HepG2 (cell line): ENCODE data around the gene SZRD1. TPM values are rescaled to one million over a fixed set of nuclear protein-coding genes. Genes with fewer than 3 reads are reported as not detected.
A peak's percentile ranks its signal among the peaks of the same experiment; 100 is the strongest.
"Not testable (repeated sequence)": the region's sequence is repeated elsewhere in the genome, so short reads cannot be mapped to it uniquely, and the experiment has no call there.

Source experiments
- ATAC-seq: fragments of 200-7000 bp; cut with Tn5 transposase; 3 replicates; pipeline ENCODE4 v1.9.1; 2020; ENCODE audit warnings: mild to moderate bottlenecking, moderate library complexity
- BruUV-seq: library from RNA; stranded (reverse); fragments of 400-500 nt; replicated peaks from 2 replicates; lab custom pipeline; 2021; lab: Mats Ljungman, UMichigan
- CTCF ChIA-PET: fragments of 300-600 bp; formaldehyde crosslinking; extraction: SDS; loops from one replicate; lab custom pipeline; 2021; ENCODE audit warnings: low total read pairs, inconsistent platforms, low intra/inter-chr PET ratio; lab: Yijun Ruan, JAX
- POLR2A ChIA-PET: fragments of 350-600 bp; sonication (Branson Sonifier 250); formaldehyde crosslinking; loops from one replicate; lab custom pipeline; 2020; ENCODE audit warnings: antibody characterized with exemption, inconsistent platforms; lab: Yijun Ruan, JAX
- DNase-seq: peaks from one replicate; pipeline ENCODE4 v3.0.0-alpha.2; 2015; ENCODE audit warnings: low spot score
- FAIRE-seq: peaks from 3 replicates; lab custom pipeline; 2011; peaks lifted over from hg19 to GRCh38; lab: Jason Lieb, UNC
- H2AFZ ChIP-seq: one replicate; pipeline ENCODE4 v1.6.1; 2011; ENCODE audit warnings: low read length, inconsistent platforms
- H3K27ac ChIP-seq: fragments of 300-600 bp; 3 replicates; pipeline ENCODE4 v1.8.0; 2011; ENCODE audit warnings: mixed run types, mild to moderate bottlenecking, mixed read lengths, low read length, inconsistent platforms; ENCODE audit not compliant: insufficient read depth; ENCODE audit errors: extremely low read length
- H3K27me3 ChIP-seq, 2 experiments: fragments of 200-600 bp in 1 of 2; 2 replicates in 1 of 2; 3 replicates in 1 of 2; pipeline versions ENCODE4 v1.6.0 to v1.8.0; 2011; ENCODE audit warnings: low read length in 2 of 2, mild to moderate bottlenecking in 2 of 2, moderate library complexity in 2 of 2, inconsistent platforms in 1 of 2; ENCODE audit not compliant: insufficient read depth in 2 of 2, control insufficient read depth in 1 of 2
- H3K36me3 ChIP-seq, 2 experiments: fragments of 200-600 bp in 1 of 2; replicated peaks in 1 of 2; 2 replicates in 1 of 2; 3 replicates in 1 of 2; pipeline versions ENCODE4 v1.5.1 to v1.8.0; 2011; ENCODE audit warnings: low read length in 2 of 2, inconsistent platforms in 1 of 2; ENCODE audit not compliant: insufficient read depth in 2 of 2, control insufficient read depth in 1 of 2
- H3K4me1 ChIP-seq: 2 replicates; pipeline ENCODE4 v1.5.1; 2012; ENCODE audit warnings: low read length, inconsistent platforms; ENCODE audit not compliant: insufficient read depth
- H3K4me2 ChIP-seq: 2 replicates; pipeline ENCODE4 v1.6.0; 2011; ENCODE audit warnings: low read depth, low read length, inconsistent platforms
- H3K4me3 ChIP-seq, 3 experiments: fragments of 200-600 bp in 1 of 3; sonication (generic), shearing (Covaris generic) in 1 of 3; replicated peaks in 1 of 3; 2 replicates each; pipeline ENCODE4 v1.5.1; 2011 to 2016; ENCODE audit warnings: low read length in 3 of 3, inconsistent platforms in 2 of 3, low read depth in 2 of 3, mild to moderate bottlenecking in 2 of 3, control low read depth in 1 of 3, mixed read lengths in 1 of 3; ENCODE audit not compliant: insufficient read depth in 1 of 3
- H3K79me2 ChIP-seq: one replicate; pipeline ENCODE4 v1.6.1; 2011; ENCODE audit warnings: low read length, inconsistent platforms; ENCODE audit not compliant: insufficient read depth
- H3K9ac ChIP-seq: 2 replicates; pipeline ENCODE4 v1.6.0; 2011; ENCODE audit warnings: mild to moderate bottlenecking, low read depth, low read length, inconsistent platforms; ENCODE audit not compliant: insufficient read depth
- H3K9me3 ChIP-seq: 2 replicates; pipeline ENCODE4 v1.5.1; 2012; ENCODE audit warnings: mild to moderate bottlenecking, low read length
- H4K20me1 ChIP-seq: 2 replicates; pipeline ENCODE4 v1.6.0; 2011; ENCODE audit warnings: inconsistent platforms, mild to moderate bottlenecking, low read length, moderate library complexity; ENCODE audit not compliant: insufficient read depth
- GABPA ChIP-seq, 2 experiments: IDR thresholded peaks; 2 replicates each; pipeline ENCODE4 v1.6.1; 2011 to 2016; ENCODE audit warnings: low read depth in 2 of 2, low read length in 1 of 2, missing biosample characterization in 1 of 2, missing genetic modification characterization in 1 of 2
- HNRNPUL1 ChIP-seq: fragments of 200-400 bp; formaldehyde crosslinking; IDR thresholded peaks from 2 replicates; pipeline ENCODE4 v1.6.1; 2017; ENCODE audit warnings: low read depth, mild to moderate bottlenecking, low read length, moderate library complexity
- NR2F6 ChIP-seq, 2 experiments: IDR thresholded peaks; 2 replicates each; pipeline ENCODE4 v1.6.1; 2016; ENCODE audit warnings: antibody characterized with exemption in 1 of 2, mild to moderate bottlenecking in 1 of 2
- RARA ChIP-seq: IDR thresholded peaks from 2 replicates; pipeline ENCODE4 v1.6.1; 2016; ENCODE audit warnings: missing genetic modification reagents, missing compliant biosample characterization
- ZNF274 ChIP-seq: sonication (generic); formaldehyde crosslinking; IDR thresholded peaks from 2 replicates; pipeline ENCODE4 v1.5.1; 2020; ENCODE audit warnings: mild to moderate bottlenecking, missing genetic modification reagents
- ZNF766 ChIP-seq: sonication (generic); formaldehyde crosslinking; IDR thresholded peaks from 2 replicates; pipeline ENCODE4 v1.5.0; 2020; ENCODE audit warnings: missing genetic modification reagents, borderline replicate concordance
- WGBS: methylation state at CpG from one replicate; pipeline ENCODE4 v1.1.6; 2017; ENCODE audit warnings: low lambda C conversion rate; 5-methylcytosine and 5-hydroxymethylcytosine counted together
- in situ Hi-C: cut with HindIII; loops from 2 replicates; pipeline ENCODE4 v1.10.0; 2017; ENCODE audit warnings: low pct_unique_long_range_greater_than_20kb; ENCODE audit not compliant: extremely low pct_ligation_motif_present
- intact Hi-C: fragments of 100-400 bp; cut with micrococcal nuclease; formaldehyde crosslinking; loops from one replicate; pipeline ENCODE4 v1.10.0; 2022; ENCODE audit not compliant: unreplicated experiment
- polyA plus RNA-seq, 8 experiments: library from polyadenylated mRNA; depleted of rRNA in 3 of 8; stranded (reverse) in 7 of 8; unstranded in 1 of 8; fragments of >200 nt; fragmentation: Illumina TruSeq in 4 of 8; extraction: Trizol in 4 of 8; gene quantifications; 2 replicates each; pipeline versions ENCODE4 v1.2.1 to v1.2.3, GENCODE V29; 2011 to 2016; ENCODE audit warnings: low read depth in 4 of 8, missing spikeins in 1 of 8, mixed read lengths in 1 of 8; ENCODE audit not compliant: insufficient read depth in 1 of 8
- total RNA-seq, 5 experiments: library from RNA; depleted of rRNA; stranded (reverse); fragments of >200 nt; fragmentation: Illumina TruSeq; extraction: Trizol; gene quantifications; 2 replicates each; pipeline ENCODE4 v1.2.3, GENCODE V29; 2016; ENCODE audit warnings: low read depth in 1 of 5
- TF ChIP-seq, protein P1 (sequence below): sonication (generic); formaldehyde crosslinking; conservative IDR thresholded peaks from 2 replicates; pipeline ENCODE4 v1.8.0; 2022; ENCODE audit warnings: mild to moderate bottlenecking, moderate library complexity, missing genetic modification reagents

SZRD1 gene
- total and polyA plus RNA-seq, 2 of the 13 experiments (the other 11 are each of a cell fraction or from before 2014, with no cell fraction given): 28.5 to 41.4 TPM

DNA sequence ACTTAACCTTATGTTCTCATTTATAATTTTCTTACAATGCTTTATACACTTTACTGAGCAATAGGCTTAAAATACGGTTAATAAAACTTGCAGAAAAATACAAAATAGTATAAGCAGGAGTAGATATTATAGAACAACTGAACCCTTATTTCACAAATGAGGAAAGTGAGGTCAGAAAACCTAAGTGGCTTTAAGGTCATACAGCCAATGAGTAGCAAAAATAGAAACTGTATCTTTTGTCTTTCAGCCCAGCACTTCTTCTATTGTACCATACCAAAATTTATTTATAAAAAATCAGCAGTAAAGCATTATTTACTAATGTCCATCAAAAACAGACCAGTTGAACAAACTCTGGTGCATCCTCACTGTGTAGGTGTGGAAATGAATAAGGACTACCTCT lies 26.4 kb upstream of the SZRD1 start (continued):
- TF ChIP-seq ZNF274 (CRISPR knock-in tag) (no peak), HNRNPUL1 (no peak)
- TF ChIP-seq, all 625 proteins: peak for 0

GRCh38 chr1:16342331-16343062 lies 24.5 kb upstream of the SZRD1 start:
- in situ Hi-C loops (no loop called here), intact Hi-C loops (no loop called here)
- no peaks in the 10 kb centered on the region for H3K4me1 ChIP-seq
- no peak overlapping the region for H3K27ac ChIP-seq
- CTCF ChIA-PET: no interaction called here
- H3K79me2 ChIP-seq: peaks cover 65% of the 10 kb centered on the region
- 96% methylated on average over 9 of the region's 10 CpGs for WGBS
- H3K9me3 ChIP-seq: no peaks in the 10 kb centered on the region
- FAIRE-seq: no peak
- POLR2A ChIA-PET: no interaction called here
- H3K4me2 ChIP-seq: no peak overlapping the region
- H3K36me3 ChIP-seq: no peaks in the 10 kb centered on the region; a peak in 1 of 5 replicates
- ATAC-seq: no peak
- H2AFZ ChIP-seq: no peak overlapping the region
- DNase-seq: no peak
- H4K20me1 ChIP-seq: no peaks in the 10 kb centered on the region
- BruUV-seq: no TSS peak
- H3K4me3 ChIP-seq: no peak overlapping the region
- no peaks in the 10 kb centered on the region for H3K27me3 ChIP-seq
- H3K9ac ChIP-seq: no peak overlapping the region
- TF ChIP-seq ZNF766 (CRISPR knock-in tag) (peak; percentile 86; the same call in 1 of the 2 replicates), GABPA (IDR thresholded peaks at IDR 0.05; ENCODE audit: low read depth, low read length) (no peak), GABPA (CRISPR knock-in tag; IDR thresholded peaks at IDR 0.05; ENCODE audit: low read depth) (no peak), RARA (CRISPR knock-in tag) (0 out of 2 replicates have a peak, but pooled peaks have one; percentile 7), NR2F6 (IDR thresholded peaks at IDR 0.05) (no peak), NR2F6 (CRISPR knock-in tag; IDR thresholded peaks at IDR 0.05) (peak; percentile 36; the same call in 1 of the 2 replicates)
- TF ChIP-seq, protein P1, sequence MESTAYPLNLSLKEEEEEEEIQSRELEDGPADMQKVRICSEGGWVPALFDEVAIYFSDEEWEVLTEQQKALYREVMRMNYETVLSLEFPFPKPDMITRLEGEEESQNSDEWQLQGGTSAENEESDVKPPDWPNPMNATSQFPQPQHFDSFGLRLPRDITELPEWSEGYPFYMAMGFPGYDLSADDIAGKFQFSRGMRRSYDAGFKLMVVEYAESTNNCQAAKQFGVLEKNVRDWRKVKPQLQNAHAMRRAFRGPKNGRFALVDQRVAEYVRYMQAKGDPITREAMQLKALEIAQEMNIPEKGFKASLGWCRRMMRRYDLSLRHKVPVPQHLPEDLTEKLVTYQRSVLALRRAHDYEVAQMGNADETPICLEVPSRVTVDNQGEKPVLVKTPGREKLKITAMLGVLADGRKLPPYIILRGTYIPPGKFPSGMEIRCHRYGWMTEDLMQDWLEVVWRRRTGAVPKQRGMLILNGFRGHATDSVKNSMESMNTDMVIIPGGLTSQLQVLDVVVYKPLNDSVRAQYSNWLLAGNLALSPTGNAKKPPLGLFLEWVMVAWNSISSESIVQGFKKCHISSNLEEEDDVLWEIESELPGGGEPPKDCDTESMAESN (CRISPR knock-in tag): no peak

- BruUV-seq, H3K4me3 ChIP-seq, DNase-seq, H3K36me3 ChIP-seq, H3K9ac ChIP-seq, POLR2A ChIA-PET, H3K9me3 ChIP-seq, H3K4me1 ChIP-seq, FAIRE-seq, H4K20me1 ChIP-seq, CTCF ChIA-PET, H3K4me2 ChIP-seq, intact Hi-C loops, in situ Hi-C loops, H3K27ac ChIP-seq, H2AFZ ChIP-seq, H3K27me3 ChIP-seq, ATAC-seq: not testable (repeated sequence)
- peaks cover 69% of the 10 kb centered on the region for H3K79me2 ChIP-seq
- WGBS: 99% methylated on average over 6 of the region's 6 CpGs
These were observed 23.8 kb upstream of the SZRD1 start for GRCh38 chr1:16343276-16343675.
